Measurements from ENCODE around the gene MRPS6. TPM values are rescaled to one million over a fixed set of nuclear protein-coding genes. Genes with fewer than 3 reads are reported as not detected.

The MRPS6 gene
- polyA plus RNA-seq, 6 donors from 2014 or later: 92.5 to 132 (median 103) TPM

DNA sequence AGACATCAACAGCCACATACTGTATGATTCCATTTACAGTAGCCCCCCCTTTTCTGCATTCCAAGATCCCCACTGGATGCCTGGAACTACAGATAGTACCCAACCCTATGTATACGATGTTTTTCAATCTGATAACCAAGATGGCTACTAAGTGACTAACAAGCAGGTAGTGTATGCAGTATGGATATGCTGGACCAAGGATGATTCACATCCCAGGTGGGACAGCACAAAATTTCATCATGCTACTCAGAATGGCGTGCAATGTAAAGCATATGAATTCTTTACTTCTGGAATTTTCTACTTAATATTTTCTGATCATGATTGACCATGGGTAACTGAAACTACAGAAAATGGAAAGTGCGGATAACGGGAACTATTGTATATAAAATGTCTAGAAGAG lies 30.0 kb upstream of the MRPS6 start:
- ATAC-seq (ENCODE audit: low read depth in 2 of 2) (no peak), DNase-seq (no peak)
- Mint-ChIP-seq H3K27me3 (peaks cover 0 to 7% (median 1%) of the 10 kb centered on the region in 3 donors), H3K4me1 (peaks cover 10 to 15% (median 14%) of the 10 kb centered on the region in 3 donors), H3K9me3 (no peaks in the 10 kb centered on the region), H3K27ac (no peak overlapping the region), H3K36me3 (no peaks in the 10 kb centered on the region), H3K4me3 (no peak overlapping the region)

DNA sequence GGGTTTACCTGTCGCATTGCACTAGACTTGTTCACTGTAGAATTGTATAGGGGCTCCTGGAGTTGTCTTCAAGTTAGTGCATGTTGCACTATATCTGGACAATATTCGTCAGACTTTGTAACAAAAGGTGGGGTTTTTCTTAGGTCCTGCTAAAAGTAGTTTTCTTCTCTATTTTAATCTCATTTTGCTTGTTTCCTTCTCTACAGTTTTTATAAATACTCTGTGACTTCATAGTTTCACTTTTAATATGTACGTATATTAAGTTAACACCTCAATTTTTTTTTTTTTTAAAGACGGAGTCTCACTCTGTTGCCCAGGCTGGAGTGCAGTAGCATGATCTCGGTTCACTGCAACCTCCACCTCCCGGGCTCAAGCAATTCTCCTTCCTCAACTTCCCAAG lies 26.5 kb upstream of the MRPS6 start:
- peak; percentile 19 for DNase-seq
- Mint-ChIP-seq H3K9me3 (no peaks in the 10 kb centered on the region), H3K36me3 (no peaks in the 10 kb centered on the region), H3K27me3 (peaks cover 0 to 7% (median 0%) of the 10 kb centered on the region in 3 donors), H3K4me3 (peak overlapping the region in 6 of 8 donors; percentile 2 to 67 (median 44)), H3K27ac (peak overlapping the region in 4 of 6 donors; percentile 21 to 90 (median 76)), H3K4me1 (peaks cover 10 to 15% (median 14%) of the 10 kb centered on the region in 3 donors)
- peak; percentile 90 to 92 for ATAC-seq (ENCODE audit: low read depth in 2 of 2)

GRCh38 chr21:34047835-34048234 lies 25.5 kb upstream of the MRPS6 start:
- Mint-ChIP-seq H3K36me3 (no peaks in the 10 kb centered on the region), H3K27me3 (peaks cover 0 to 7% (median 0%) of the 10 kb centered on the region in 3 donors), H3K27ac (peak overlapping the region in 1 of 6 donors; percentile 39), H3K4me3 (peak overlapping the region in 4 of 8 donors; percentile 11 to 50 (median 23)), H3K9me3 (no peaks in the 10 kb centered on the region), H3K4me1 (peaks cover 10 to 15% (median 14%) of the 10 kb centered on the region in 3 donors)
- ATAC-seq (ENCODE audit: low read depth in 2 of 2) (no peak), DNase-seq (no peak)

DNA sequence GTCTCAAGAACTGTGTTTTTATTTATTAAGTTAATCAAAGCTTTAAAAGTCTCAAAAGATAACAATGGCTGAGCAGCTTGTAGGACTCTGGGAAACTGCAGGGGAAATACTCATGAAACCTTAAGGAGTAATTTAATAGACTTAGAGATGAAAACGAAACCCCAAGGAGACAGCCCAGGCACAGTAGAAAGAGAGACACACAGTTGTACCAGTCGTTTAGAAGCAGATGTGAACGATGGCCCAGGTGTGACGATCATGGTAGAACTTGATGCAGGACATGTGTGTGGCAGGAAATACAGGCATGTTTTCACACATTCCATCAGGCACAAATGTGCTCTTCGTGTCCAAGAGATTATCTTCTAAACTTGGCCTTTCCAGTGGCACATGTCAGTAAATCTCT lies 21.2 kb upstream of the MRPS6 start:
- Mint-ChIP-seq H3K27me3 (no peaks in the 10 kb centered on the region), H3K4me3 (no peak overlapping the region), H3K27ac (peak overlapping the region in 1 of 6 donors; percentile 23), H3K9me3 (peaks cover 0 to 2% (median 0%) of the 10 kb centered on the region in 7 donors), H3K4me1 (peaks cover 9 to 13% (median 10%) of the 10 kb centered on the region in 3 donors), H3K36me3 (no peaks in the 10 kb centered on the region)
- DNase-seq: no peak
- no peak for ATAC-seq (ENCODE audit: low read depth in 2 of 2)

- Mint-ChIP-seq H3K9me3 (peaks cover 0 to 2% (median 0%) of the 10 kb centered on the region in 7 donors), H3K4me3 (no peak overlapping the region), H3K27ac (no peak overlapping the region), H3K36me3 (no peaks in the 10 kb centered on the region), H3K4me1 (peaks cover 7 to 9% (median 9%) of the 10 kb centered on the region in 3 donors), H3K27me3 (no peaks in the 10 kb centered on the region)
- ATAC-seq (ENCODE audit: low read depth in 2 of 2) (no peak), DNase-seq (no peak)
These were observed 19.1 kb upstream of the MRPS6 start for GRCh38 chr21:34054259-34054658.

DNA sequence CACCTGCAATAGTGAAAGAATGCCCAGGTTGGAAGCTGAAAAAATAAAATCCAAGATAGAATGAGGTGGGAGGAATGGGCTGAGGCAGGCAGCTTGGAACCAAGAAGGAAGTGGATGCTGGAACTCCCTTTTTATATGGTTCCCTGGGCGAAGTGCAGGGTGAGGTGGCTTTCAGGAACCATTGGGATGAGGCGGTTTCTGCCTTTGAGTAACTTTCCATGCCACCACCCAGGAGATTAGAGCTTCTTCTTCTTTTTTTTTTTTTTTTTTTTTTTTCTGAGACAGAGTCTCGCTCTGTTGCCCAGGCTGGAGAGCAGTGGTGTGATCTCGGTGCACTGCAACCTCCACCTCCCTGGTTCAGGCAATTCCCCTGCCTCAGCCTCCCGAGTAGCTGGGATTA lies 17.8 kb upstream of the MRPS6 start:
- DNase-seq (no peak), ATAC-seq (ENCODE audit: low read depth in 2 of 2) (peak in 1 of 2 donors; percentile 23)
- Mint-ChIP-seq H3K27me3 (no peaks in the 10 kb centered on the region), H3K9me3 (peaks cover 0 to 2% (median 0%) of the 10 kb centered on the region in 7 donors), H3K4me1 (peaks cover 7 to 9% (median 9%) of the 10 kb centered on the region in 3 donors), H3K4me3 (peak overlapping the region in 1 of 8 donors; percentile 76), H3K27ac (peak overlapping the region in 1 of 6 donors; percentile 65), H3K36me3 (no peaks in the 10 kb centered on the region)

DNA sequence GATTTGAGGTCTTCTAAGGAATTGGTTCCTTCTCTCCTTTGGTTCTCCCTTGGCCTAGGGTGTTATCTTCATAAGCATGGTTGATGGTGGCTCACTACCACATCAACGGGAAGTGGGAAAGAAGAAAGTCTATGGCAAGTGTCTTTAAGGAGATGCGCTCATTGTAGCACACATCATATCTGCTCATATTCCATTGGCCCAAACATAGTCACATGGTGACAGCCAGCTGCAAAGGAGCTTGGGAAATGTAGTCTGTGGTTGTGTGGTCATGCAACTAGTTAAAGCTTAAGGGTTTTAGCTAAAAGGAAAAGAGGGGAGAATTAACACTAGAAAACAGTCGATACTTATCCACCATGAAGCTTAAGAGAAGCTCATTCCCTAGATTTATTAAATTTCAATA lies 11.4 kb upstream of the MRPS6 start:
- ATAC-seq (ENCODE audit: low read depth in 2 of 2) (no peak), DNase-seq (no peak)
- no peaks in the 10 kb centered on the region for H3K36me3 Mint-ChIP-seq
- no peak overlapping the region for H3K4me3 Mint-ChIP-seq
- no peak overlapping the region for H3K27ac Mint-ChIP-seq
- no peaks in the 10 kb centered on the region for H3K4me1 Mint-ChIP-seq
- H3K9me3 Mint-ChIP-seq: peaks cover 0 to 2% (median 0%) of the 10 kb centered on the region in 7 donors
- H3K27me3 Mint-ChIP-seq: peaks cover 0 to 8% (median 6%) of the 10 kb centered on the region in 3 donors

- no peak for ATAC-seq (ENCODE audit: low read depth in 2 of 2)
- no peak for DNase-seq
- H3K27ac Mint-ChIP-seq: peak overlapping the region in 1 of 6 donors; percentile 5
- no peak overlapping the region for H3K4me3 Mint-ChIP-seq
- H3K9me3 Mint-ChIP-seq: peaks cover 0 to 2% (median 0%) of the 10 kb centered on the region in 7 donors
- peaks cover 0 to 8% (median 6%) of the 10 kb centered on the region in 3 donors for H3K27me3 Mint-ChIP-seq
- H3K4me1 Mint-ChIP-seq: no peaks in the 10 kb centered on the region
- H3K36me3 Mint-ChIP-seq: no peaks in the 10 kb centered on the region
These were observed 8.4 kb upstream of the MRPS6 start for GRCh38 chr21:34065027-34065426.

DNA sequence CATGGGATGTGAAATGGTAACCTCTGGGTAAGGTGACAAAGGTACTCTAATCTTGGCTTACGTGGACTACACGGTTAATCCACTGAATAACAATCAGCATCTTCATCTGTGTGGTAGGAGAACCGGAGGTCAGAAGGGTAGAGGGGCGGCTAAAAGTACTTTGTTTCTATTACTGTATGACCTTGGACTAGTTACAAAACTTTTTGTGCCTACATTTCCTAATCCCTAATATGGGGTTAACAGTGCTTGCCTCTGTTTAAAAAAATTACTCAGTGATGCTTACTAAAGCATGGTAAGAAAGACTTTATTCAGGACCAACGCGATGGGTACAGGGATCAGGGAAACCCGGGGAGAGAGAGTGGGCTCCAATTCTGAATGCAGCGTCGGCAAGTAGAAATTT lies 1.7 kb upstream of the MRPS6 start:
- H3K27me3 Mint-ChIP-seq: no peaks in the 10 kb centered on the region
- DNase-seq: no peak
- peak overlapping the region in 2 of 6 donors; percentile 1 to 65 for H3K27ac Mint-ChIP-seq
- H3K9me3 Mint-ChIP-seq: no peaks in the 10 kb centered on the region
- H3K4me1 Mint-ChIP-seq: peaks cover 16 to 31% (median 22%) of the 10 kb centered on the region in 3 donors
- no peaks in the 10 kb centered on the region for H3K36me3 Mint-ChIP-seq
- no peak for ATAC-seq (ENCODE audit: low read depth in 2 of 2)
- H3K4me3 Mint-ChIP-seq: peak overlapping the region in 7 of 8 donors; percentile 75 to 93 (median 87)

DNA sequence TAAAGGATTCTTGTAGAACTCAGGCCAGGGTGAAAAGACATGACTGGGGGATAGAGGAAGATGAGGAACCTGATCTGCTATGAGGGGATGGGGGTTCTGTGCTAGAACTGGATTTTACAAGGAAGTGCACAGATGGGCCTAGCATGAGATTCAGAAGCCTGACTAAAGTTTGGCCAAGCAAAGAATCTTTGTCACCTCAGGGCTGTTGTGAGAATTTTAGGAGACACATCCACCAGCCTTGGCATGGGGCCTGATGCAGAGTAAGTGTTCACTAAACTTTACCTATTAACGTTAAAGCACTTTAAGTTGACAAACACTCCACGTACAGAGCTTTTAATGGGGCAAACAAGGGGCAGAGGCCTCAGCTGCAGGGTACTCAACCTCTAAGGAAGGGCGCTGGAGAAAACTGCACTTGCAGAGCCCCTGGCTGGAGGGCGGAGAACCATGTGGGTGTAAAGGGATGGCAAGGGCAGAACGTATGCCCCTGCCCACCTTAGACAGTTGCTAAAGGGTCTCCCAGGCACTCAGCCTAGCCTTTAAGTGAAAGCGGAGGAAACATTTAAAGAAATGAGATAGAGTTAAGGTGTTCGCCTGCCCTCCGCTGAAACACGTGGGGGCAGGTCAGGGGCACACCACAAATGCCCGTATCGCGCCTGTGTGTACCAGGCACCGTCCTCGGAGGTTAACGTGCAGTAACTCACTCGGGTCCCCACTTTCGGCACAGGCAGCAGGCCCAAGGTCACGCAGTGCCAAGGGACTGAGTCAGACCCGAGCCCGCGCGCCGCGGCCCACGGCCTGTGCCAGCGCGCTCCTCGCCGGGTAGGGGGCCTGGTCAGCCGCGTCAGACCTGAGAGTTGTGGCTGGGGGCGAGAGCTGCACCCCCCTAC lies 990 bp upstream of the MRPS6 start:
- Mint-ChIP-seq H3K4me3 (peak overlapping the region; percentile 75 to 94 (median 88)), H3K27me3 (no peaks in the 10 kb centered on the region), H3K9me3 (no peaks in the 10 kb centered on the region), H3K4me1 (peaks cover 23 to 36% (median 26%) of the 10 kb centered on the region in 3 donors), H3K36me3 (no peaks in the 10 kb centered on the region), H3K27ac (peak overlapping the region in 4 of 6 donors; percentile 35 to 90 (median 69))
- no peak for DNase-seq
- ATAC-seq (ENCODE audit: low read depth in 2 of 2): no peak

DNA sequence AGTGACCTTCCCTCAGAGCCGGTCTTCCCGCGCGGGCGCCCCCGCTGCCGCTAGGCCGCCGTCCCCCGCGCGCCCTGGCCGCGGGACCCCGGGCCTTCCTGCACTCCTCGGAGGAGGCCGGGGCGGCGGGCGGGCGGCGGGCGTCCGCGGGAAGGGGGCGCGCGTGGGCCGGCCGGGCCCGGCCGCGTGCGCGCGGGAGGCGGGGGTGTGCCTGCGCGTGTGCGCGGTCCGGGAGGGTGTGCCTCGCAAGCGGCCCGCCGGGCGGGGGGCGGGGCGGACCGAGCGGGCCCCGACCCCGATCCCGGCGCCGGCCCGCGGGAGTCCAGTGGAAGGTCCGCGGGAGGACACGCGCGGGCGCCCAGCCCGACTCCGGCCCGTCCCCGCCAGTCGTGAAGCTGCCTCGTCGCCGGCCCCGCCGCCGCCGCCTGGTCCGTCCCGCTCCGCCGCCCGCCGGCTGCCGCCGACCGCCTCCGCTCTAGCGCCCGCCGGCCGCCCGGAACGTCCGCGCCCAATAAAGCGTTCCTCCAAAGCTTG lies 438 bp downstream of the MRPS6 start:
- ATAC-seq (ENCODE audit: low read depth in 2 of 2) (peak; percentile 67 to 70), DNase-seq (no peak)
- H3K27me3 Mint-ChIP-seq: no peaks in the 10 kb centered on the region
- H3K36me3 Mint-ChIP-seq: no peaks in the 10 kb centered on the region
- H3K4me3 Mint-ChIP-seq: peak overlapping the region; percentile 83 to 98 (median 92)
- peak overlapping the region; percentile 66 to 95 (median 88) for H3K27ac Mint-ChIP-seq
- no peaks in the 10 kb centered on the region for H3K9me3 Mint-ChIP-seq
- peaks cover 32 to 49% (median 39%) of the 10 kb centered on the region in 3 donors for H3K4me1 Mint-ChIP-seq

DNA sequence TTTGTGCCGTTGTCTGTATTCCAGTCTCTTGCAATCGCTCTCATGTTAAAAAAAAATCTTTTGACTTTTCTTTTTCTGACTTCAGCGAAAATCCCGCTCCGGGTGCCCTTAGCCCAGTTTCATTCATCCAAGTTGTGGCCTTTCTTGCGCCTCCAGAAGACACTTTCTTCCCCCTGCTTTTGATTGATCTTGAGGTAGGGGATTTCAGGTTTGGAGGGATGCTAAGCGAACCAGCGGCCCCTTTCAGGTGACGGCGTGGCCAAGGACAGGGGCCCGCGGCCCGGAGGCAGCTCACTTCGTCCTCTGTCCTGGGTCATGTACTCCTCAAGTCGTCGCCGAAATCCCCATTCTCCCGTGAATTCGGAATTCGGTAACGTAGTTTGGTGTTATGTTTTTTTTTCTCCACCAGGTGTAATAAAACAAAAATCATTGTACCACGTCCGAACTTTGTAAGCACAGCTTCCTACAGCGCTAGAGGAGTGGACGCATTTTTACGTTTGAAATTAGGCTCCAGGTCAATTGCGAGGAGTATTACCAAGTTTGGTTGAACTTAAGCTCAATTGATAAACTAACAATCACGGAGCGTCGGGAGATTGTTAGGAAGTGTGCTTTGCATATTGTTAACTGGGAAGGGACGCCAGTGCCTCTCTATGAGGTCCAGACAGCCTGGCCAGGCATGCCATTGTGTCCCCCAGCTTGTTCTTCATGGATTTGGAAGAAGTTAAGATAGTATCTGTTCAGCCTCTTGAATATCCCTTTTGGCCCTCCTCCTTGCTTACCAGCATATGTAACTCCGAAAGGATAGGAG lies 1.1 kb downstream of the MRPS6 start:
- Mint-ChIP-seq H3K36me3 (no peaks in the 10 kb centered on the region), H3K4me1 (peaks cover 33 to 55% (median 44%) of the 10 kb centered on the region in 3 donors), H3K27me3 (no peaks in the 10 kb centered on the region), H3K27ac (peak overlapping the region; percentile 66 to 95 (median 88)), H3K9me3 (no peaks in the 10 kb centered on the region), H3K4me3 (peak overlapping the region; percentile 83 to 98 (median 92))
- ATAC-seq (ENCODE audit: low read depth in 2 of 2): no peak
- no peak for DNase-seq

DNA sequence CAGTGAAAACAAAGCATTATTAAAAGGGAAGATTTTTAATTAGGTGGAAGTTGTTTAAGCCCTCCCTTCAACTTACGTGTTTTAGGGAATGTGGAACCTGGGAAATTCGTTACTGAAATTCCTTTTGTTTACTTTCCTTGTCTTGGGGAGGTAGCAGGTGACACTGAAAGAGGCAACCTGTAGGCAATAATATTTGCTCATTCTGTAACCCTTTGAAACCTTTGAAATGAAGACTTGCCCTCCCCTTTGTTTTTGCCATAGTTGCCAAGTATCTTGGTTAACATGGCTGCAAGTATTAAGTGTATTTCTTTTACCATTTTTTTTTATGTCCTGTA lies 1.7 kb downstream of the MRPS6 start:
- Mint-ChIP-seq H3K9me3 (no peaks in the 10 kb centered on the region), H3K27me3 (no peaks in the 10 kb centered on the region), H3K27ac (peak overlapping the region in 1 of 6 donors; percentile 93), H3K36me3 (peaks cover 0 to 3% of the 10 kb centered on the region in 2 donors), H3K4me3 (peak overlapping the region in 7 of 8 donors; percentile 62 to 96 (median 86)), H3K4me1 (peaks cover 38 to 61% (median 50%) of the 10 kb centered on the region in 3 donors)
- no peak for ATAC-seq (ENCODE audit: low read depth in 2 of 2)
- DNase-seq: no peak

Data from naive B cell (primary cell).